Neural progenitor cell (in vitro differentiated cells): ENCODE results near the gene CYLD. TPM values are rescaled to one million over a fixed set of nuclear protein-coding genes. Genes with fewer than 3 reads are reported as not detected.

ENCODE experiments used
- DNase-seq: peaks from one replicate; pipeline ENCODE4 v3.0.0-alpha.2; 2016; ENCODE audit warnings: low spot score
- H2AFZ ChIP-seq: fragments of 200-600 bp; sonication (generic); replicated peaks from 2 replicates; pipeline ENCODE4 v1.6.1; 2016; ENCODE audit warnings: antibody characterized with exemption
- H3F3A ChIP-seq: fragments of 200-600 bp; sonication (generic); 2 replicates; pipeline ENCODE4 v1.6.1; 2016; ENCODE audit warnings: antibody characterized with exemption, low read depth
- H3K27ac ChIP-seq: fragments of 200-600 bp; sonication (generic); 2 replicates; pipeline ENCODE4 v1.5.1; 2016; ENCODE audit warnings: mild to moderate bottlenecking
- H3K27me3 ChIP-seq: fragments of 200-600 bp; sonication (generic); 2 replicates; pipeline ENCODE4 v1.6.1; 2016; ENCODE audit warnings: mild to moderate bottlenecking, moderate library complexity
- H3K36me3 ChIP-seq: fragments of 200-600 bp; sonication (generic); 2 replicates; pipeline ENCODE4 v1.5.1; 2016
- H3K4me1 ChIP-seq: fragments of 200-600 bp; sonication (generic); 2 replicates; pipeline ENCODE4 v1.6.1; 2016; ENCODE audit warnings: mixed run types
- H3K4me2 ChIP-seq: fragments of 200-600 bp; sonication (generic); 2 replicates; pipeline ENCODE4 v1.6.1; 2016
- H3K4me3 ChIP-seq: fragments of 200-600 bp; sonication (generic); 2 replicates; pipeline ENCODE4 v1.5.1; 2016
- H3K79me2 ChIP-seq: fragments of 200-600 bp; sonication (generic); 2 replicates; pipeline ENCODE4 v1.6.1; 2016; ENCODE audit warnings: low read depth
- H3K9ac ChIP-seq: fragments of 200-600 bp; sonication (generic); 2 replicates; pipeline ENCODE4 v1.6.1; 2016
- H3K9me3 ChIP-seq: fragments of 200-600 bp; sonication (generic); 2 replicates; pipeline ENCODE4 v1.5.1; 2016; ENCODE audit warnings: low read depth
- H4K20me1 ChIP-seq: fragments of 200-600 bp; sonication (generic); 2 replicates; pipeline ENCODE4 v1.6.1; 2016; ENCODE audit warnings: low read depth
- H3K27ac Mint-ChIP-seq: 3 replicates; pipeline ENCODE4 v1.8.0; 2021; ENCODE audit warnings: mixed read lengths
- H3K27me3 Mint-ChIP-seq: 2 replicates; pipeline ENCODE4 v1.8.0; 2022; ENCODE audit warnings: low read depth, mild to moderate bottlenecking, inconsistent platforms, moderate library complexity, mixed read lengths; ENCODE audit not compliant: insufficient read depth
- H3K36me3 Mint-ChIP-seq: 3 replicates; pipeline ENCODE4 v1.8.0; 2021; ENCODE audit warnings: mixed read lengths
- H3K4me1 Mint-ChIP-seq: 3 replicates; pipeline ENCODE4 v1.8.0; 2021; ENCODE audit warnings: mixed read lengths
- H3K4me3 Mint-ChIP-seq: 3 replicates; pipeline ENCODE4 v1.8.0; 2021; ENCODE audit warnings: mild to moderate bottlenecking, moderate library complexity, mixed read lengths
- H3K9me3 Mint-ChIP-seq: 3 replicates; pipeline ENCODE4 v1.8.0; 2020; ENCODE audit warnings: mixed read lengths
- CTCF ChIP-seq: fragments of 200-600 bp; sonication (generic); IDR thresholded peaks from 2 replicates; pipeline ENCODE4 v1.5.1; 2017; ENCODE audit warnings: antibody characterized with exemption, mild to moderate bottlenecking
- EZH2 ChIP-seq: fragments of 200-600 bp; sonication (generic); IDR thresholded peaks from 2 replicates; pipeline ENCODE4 v1.6.1; 2017; ENCODE audit warnings: antibody characterized with exemption, mild to moderate bottlenecking, moderate library complexity
- EZH2phosphoT487 ChIP-seq: fragments of 200-600 bp; sonication (generic); IDR thresholded peaks from 2 replicates; pipeline ENCODE4 v1.6.1; 2017; ENCODE audit warnings: antibody characterized with exemption
- total RNA-seq: library from RNA; depleted of rRNA; stranded (reverse); fragments of >200 nt; gene quantifications from 2 replicates; pipeline ENCODE4 v1.2.3, GENCODE V29; 2015; ENCODE audit warnings: low replicate concordance

Gene CYLD
- total RNA-seq, 1 donor from 2014 or later, result 22.0 TPM

- Histone ChIP-seq H4K20me1 (no peaks in the 10 kb centered on the region), H3K79me2 (no peaks in the 10 kb centered on the region), H2AFZ (no peak overlapping the region), H3K4me2 (no peak overlapping the region), H3F3A (no peaks in the 10 kb centered on the region), H3K4me3 (no peak overlapping the region), H3K4me1 (no peaks in the 10 kb centered on the region), H3K9me3 (no peaks in the 10 kb centered on the region), H3K9ac (no peak overlapping the region), H3K36me3 (no peaks in the 10 kb centered on the region), H3K27ac (no peak overlapping the region), H3K27me3 (no peaks in the 10 kb centered on the region)
- Mint-ChIP-seq H3K4me1 (peaks cover 26% of the 10 kb centered on the region), H3K27me3 (peaks cover 3% of the 10 kb centered on the region), H3K36me3 (no peaks in the 10 kb centered on the region), H3K4me3 (no peak overlapping the region), H3K27ac (no peak overlapping the region), H3K9me3 (no peaks in the 10 kb centered on the region)
- TF ChIP-seq EZH2 (no peak), EZH2phosphoT487 (no peak), CTCF (no peak)
- no peak for DNase-seq
Observed at GRCh38 chr16:50717494-50717893, 24.4 kb upstream of the CYLD start.

- DNase-seq, result no peak
- peaks cover 24% of the 10 kb centered on the region for H3K4me1 Mint-ChIP-seq
- no peaks in the 10 kb centered on the region for H3K4me1 ChIP-seq
- no peaks in the 10 kb centered on the region for H3K36me3 Mint-ChIP-seq
- no peak overlapping the region for H3K4me2 ChIP-seq
- H3K27ac Mint-ChIP-seq, result no peak overlapping the region
- H3K9ac ChIP-seq, result no peak overlapping the region
- no peaks in the 10 kb centered on the region for H3K36me3 ChIP-seq
- no peaks in the 10 kb centered on the region for H3F3A ChIP-seq
- no peak overlapping the region for H3K27ac ChIP-seq
- H2AFZ ChIP-seq, result no peak overlapping the region
- H4K20me1 ChIP-seq, result no peaks in the 10 kb centered on the region
- H3K79me2 ChIP-seq, result no peaks in the 10 kb centered on the region
- H3K4me3 ChIP-seq, result no peak overlapping the region
- H3K4me3 Mint-ChIP-seq, result no peak overlapping the region
- no peak for TF ChIP-seq CTCF
- TF ChIP-seq EZH2, result no peak
- TF ChIP-seq EZH2phosphoT487, result no peak
- H3K9me3 ChIP-seq, result no peaks in the 10 kb centered on the region
- H3K9me3 Mint-ChIP-seq, result peaks cover 1% of the 10 kb centered on the region
- peaks cover 6% of the 10 kb centered on the region for H3K27me3 Mint-ChIP-seq
- H3K27me3 ChIP-seq, result no peaks in the 10 kb centered on the region
Observed at GRCh38 chr16:50718061-50718760, 23.7 kb upstream of the CYLD start.

GRCh38 chr16:50718761-50719400 lies 23.0 kb upstream of the CYLD start:
- DNase-seq, result no peak
- Histone ChIP-seq H3K27me3 (no peaks in the 10 kb centered on the region), H3F3A (no peaks in the 10 kb centered on the region), H3K9me3 (no peaks in the 10 kb centered on the region), H3K36me3 (no peaks in the 10 kb centered on the region), H4K20me1 (no peaks in the 10 kb centered on the region), H3K9ac (no peak overlapping the region), H2AFZ (no peak overlapping the region), H3K4me3 (no peak overlapping the region), H3K4me2 (no peak overlapping the region), H3K4me1 (no peaks in the 10 kb centered on the region), H3K27ac (no peak overlapping the region), H3K79me2 (no peaks in the 10 kb centered on the region)
- Mint-ChIP-seq H3K36me3 (no peaks in the 10 kb centered on the region), H3K27ac (no peak overlapping the region), H3K27me3 (peaks cover 6% of the 10 kb centered on the region), H3K4me3 (no peak overlapping the region), H3K4me1 (peaks cover 24% of the 10 kb centered on the region), H3K9me3 (peaks cover 3% of the 10 kb centered on the region)
- TF ChIP-seq EZH2phosphoT487, result no peak
- no peak for TF ChIP-seq EZH2
- TF ChIP-seq CTCF, result no peak
